ENCODE results near the gene WAPL.
A peak's percentile ranks its signal among the peaks of the same experiment; 100 is the strongest.

WAPL gene

GRCh38 chr10:86524225-86524962 is 2.8 kb upstream of the WAPL start:
- DNase-seq, result no peak

GRCh38 chr10:86523348-86523747 is 1.8 kb upstream of the WAPL start:
- DNase-seq, result no peak

GRCh38 chr10:86522510-86522855 is 891 bp upstream of the WAPL start:
- no peak for DNase-seq

- DNase-seq, result peak; percentile 71
Measured at GRCh38 chr10:86520871-86521677, 518 bp downstream of the WAPL start.

GRCh38 chr10:86518781-86519180 is 2.8 kb downstream of the WAPL start:
- no peak for DNase-seq

GRCh38 chr10:86512137-86512536 is 9.5 kb downstream of the WAPL start:
- no peak for DNase-seq

GRCh38 chr10:86511027-86511865 is 10.3 kb downstream of the WAPL start:
- DNase-seq, result no peak

- DNase-seq, result no peak
Measured at GRCh38 chr10:86509145-86509544, 12.4 kb downstream of the WAPL start.

- DNase-seq, result no peak
Measured at GRCh38 chr10:86508217-86508616, 13.4 kb downstream of the WAPL start.

GRCh38 chr10:86506499-86506898 is 15.1 kb downstream of the WAPL start:
- DNase-seq, result peak; percentile 17

- no peak for DNase-seq
Measured at GRCh38 chr10:86506062-86506461, 15.5 kb downstream of the WAPL start.

- no peak for DNase-seq
Measured at GRCh38 chr10:86504510-86504909, 17.1 kb downstream of the WAPL start.

GRCh38 chr10:86500846-86501245 is 20.7 kb downstream of the WAPL start:
- peak; percentile 26 for DNase-seq

GRCh38 chr10:86498598-86498997 is 23.0 kb downstream of the WAPL start:
- no peak for DNase-seq

- DNase-seq, result no peak
Measured at GRCh38 chr10:86497621-86498020, 24.0 kb downstream of the WAPL start.

GRCh38 chr10:86489960-86490612 is 31.5 kb downstream of the WAPL start:
- DNase-seq, result no peak

- no peak for DNase-seq
Measured at GRCh38 chr10:86489071-86489810, 32.4 kb downstream of the WAPL start.

- no peak for DNase-seq
Measured at GRCh38 chr10:86486856-86487255, 34.7 kb downstream of the WAPL start.

- DNase-seq, result no peak
Measured at GRCh38 chr10:86483664-86484063, 37.9 kb downstream of the WAPL start.

GRCh38 chr10:86481761-86482160 is 39.8 kb downstream of the WAPL start:
- DNase-seq, result no peak

GRCh38 chr10:86480571-86480970 is 41.0 kb downstream of the WAPL start:
- no peak for DNase-seq

GRCh38 chr10:86472061-86472460 is 49.5 kb downstream of the WAPL start:
- DNase-seq, result no peak

Data from fibroblast of skin of back (primary cell).